Astrocyte of the cerebellum (primary cell): ENCODE results near the gene JAG1.

ENCODE experiments used
- DNase-seq: peaks from one replicate; pipeline ENCODE4 v3.0.0-alpha.2; 2011; ENCODE audit warnings: low read depth
- H3K4me3 ChIP-seq: 2 replicates; pipeline ENCODE4 v1.5.1; 2011; ENCODE audit warnings: mild to moderate bottlenecking, low read depth, low read length, moderate library complexity
- CTCF ChIP-seq: IDR thresholded peaks from 2 replicates; pipeline ENCODE4 v1.5.1; 2012; ENCODE audit warnings: low read length, low read depth, moderate library complexity, mild to moderate bottlenecking; ENCODE audit errors: missing control alignments
- in situ Hi-C: cut with HindIII; loops from 2 replicates; pipeline ENCODE4 v1.10.0; 2017; ENCODE audit warnings: low sequenced_read_pairs

Gene JAG1

GRCh38 chr20:10646886-10647420 is 26.8 kb downstream of the JAG1 start:
- TF ChIP-seq CTCF: no peak
- in situ Hi-C loops: no loop called here
- DNase-seq: no peak
- H3K4me3 ChIP-seq: no peak overlapping the region

- H3K4me3 ChIP-seq: no peak overlapping the region
- in situ Hi-C loops: no loop called here
- DNase-seq: no peak
- TF ChIP-seq CTCF: no peak
Measured at GRCh38 chr20:10646006-10646405, 27.8 kb downstream of the JAG1 start.

- no peak for TF ChIP-seq CTCF
- H3K4me3 ChIP-seq: no peak overlapping the region
- in situ Hi-C loops: no loop called here
- no peak for DNase-seq
Measured at GRCh38 chr20:10645205-10645570, 28.6 kb downstream of the JAG1 start.

- TF ChIP-seq CTCF: no peak
- DNase-seq: no peak
- no peak overlapping the region for H3K4me3 ChIP-seq
- in situ Hi-C loops: no loop called here
Measured at GRCh38 chr20:10644458-10645204, 29.2 kb downstream of the JAG1 start.

- DNase-seq: no peak
- in situ Hi-C loops: no loop called here
- TF ChIP-seq CTCF: no peak
- H3K4me3 ChIP-seq: no peak overlapping the region
Measured at GRCh38 chr20:10643560-10643873, 30.3 kb downstream of the JAG1 start.

- no peak overlapping the region for H3K4me3 ChIP-seq
- in situ Hi-C loops: no loop called here
- no peak for DNase-seq
- no peak for TF ChIP-seq CTCF
Measured at GRCh38 chr20:10642856-10643559, 30.8 kb downstream of the JAG1 start.
